K562 (cell line): ENCODE measurements around the gene XYLB. TPM values are rescaled to one million over a fixed set of nuclear protein-coding genes. Genes with fewer than 3 reads are reported as not detected.

Experiments used
- ATAC-seq: fragments of 200-7000 bp; cut with Tn5 transposase; 3 replicates; pipeline ENCODE4 v1.9.1; 2020; ENCODE audit warnings: moderate library complexity
- BruUV-seq: library from RNA; stranded (reverse); fragments of 400-500 nt; replicated peaks from 2 replicates; lab custom pipeline; 2021; lab: Mats Ljungman, UMichigan
- CTCF ChIA-PET: fragments of 300-600 bp; formaldehyde crosslinking; extraction: SDS; loops from one replicate; lab custom pipeline; 2021; ENCODE audit warnings: low intra/inter-chr PET ratio; lab: Yijun Ruan, JAX
- POLR2A ChIA-PET: fragments of 300-600, 350-650 bp; sonication (Branson Sonifier 250); formaldehyde crosslinking; extraction: SDS; loops from one replicate; lab custom pipeline; 2021; ENCODE audit warnings: antibody characterized with exemption, inconsistent platforms; lab: Yijun Ruan, JAX
- DNase-seq, 4 experiments: peaks; one replicate each; pipeline versions ENCODE4 v3.0.0 to v3.0.0-alpha.2; 2011 to 2018; ENCODE audit warnings: low spot score in 3 of 4, mixed read lengths in 3 of 4; ENCODE audit errors: extremely low read depth in 1 of 4
- FAIRE-seq: peaks from 2 replicates; lab custom pipeline; 2011; peaks lifted over from hg19 to GRCh38; lab: Jason Lieb, UNC
- H2AFZ ChIP-seq: 2 replicates; pipeline ENCODE4 v1.6.0; 2011; ENCODE audit warnings: low read depth, low read length, control low read depth, inconsistent platforms
- H3K27ac ChIP-seq: fragments of 200-600 bp; 3 replicates; pipeline ENCODE4 v1.8.0; 2011; ENCODE audit warnings: low read depth, mild to moderate bottlenecking, control low read depth, inconsistent platforms, low read length, moderate library complexity, mixed read lengths; ENCODE audit errors: extremely low read depth
- H3K27me3 ChIP-seq, 2 experiments: fragments of 300-600 bp in 1 of 2; 2 replicates in 1 of 2; 3 replicates in 1 of 2; pipeline versions ENCODE4 v1.6.0 to v1.8.0; 2011; ENCODE audit warnings: inconsistent platforms in 2 of 2, low read length in 2 of 2, mild to moderate bottlenecking in 1 of 2, mixed read lengths in 1 of 2, moderate library complexity in 1 of 2; ENCODE audit not compliant: control insufficient read depth in 2 of 2, insufficient read depth in 2 of 2
- H3K36me3 ChIP-seq: fragments of 300-600 bp; 3 replicates; pipeline ENCODE4 v1.8.0; 2011; ENCODE audit warnings: mild to moderate bottlenecking, low read length, inconsistent platforms; ENCODE audit not compliant: control insufficient read depth, insufficient read depth
- H3K4me1 ChIP-seq, 2 experiments: fragments of 200-600 bp in 1 of 2; replicated peaks in 1 of 2; 2 replicates in 1 of 2; 3 replicates in 1 of 2; pipeline versions ENCODE4 v1.5.1 to v1.8.0; 2011; ENCODE audit warnings: inconsistent platforms in 2 of 2, low read length in 2 of 2, mild to moderate bottlenecking in 1 of 2, mixed read lengths in 1 of 2, moderate library complexity in 1 of 2; ENCODE audit not compliant: control insufficient read depth in 2 of 2, insufficient read depth in 2 of 2
- H3K4me2 ChIP-seq: 2 replicates; pipeline ENCODE4 v1.6.1; 2011; ENCODE audit warnings: low read length, control low read depth, inconsistent platforms, mixed read lengths; ENCODE audit not compliant: insufficient read depth
- H3K4me3 ChIP-seq: fragments of 200-600 bp; sonication (generic), shearing (Covaris generic); 2 replicates; pipeline ENCODE4 v1.5.1; 2016; ENCODE audit warnings: control low read depth, inconsistent platforms
- H3K79me2 ChIP-seq: fragments of 200-600 bp; 3 replicates; pipeline ENCODE4 v1.8.0; 2011; ENCODE audit warnings: low read length, inconsistent platforms; ENCODE audit not compliant: control insufficient read depth, insufficient read depth
- H3K9ac ChIP-seq, 2 experiments: 2 replicates each; pipeline versions ENCODE4 v1.6.0 to v1.6.1; 2011; ENCODE audit warnings: low read depth in 2 of 2, low read length in 2 of 2, control low read depth in 1 of 2, inconsistent platforms in 1 of 2, mild to moderate bottlenecking in 1 of 2, mixed read lengths in 1 of 2; ENCODE audit not compliant: insufficient read depth in 1 of 2
- H3K9me1 ChIP-seq: one replicate; pipeline ENCODE4 v1.6.0; 2011; ENCODE audit warnings: inconsistent platforms, mild to moderate bottlenecking, low read length, moderate library complexity; ENCODE audit not compliant: control insufficient read depth, insufficient read depth
- H3K9me3 ChIP-seq: replicated peaks from 2 replicates; pipeline ENCODE4 v1.5.1; 2011; ENCODE audit warnings: low read depth, low read length, inconsistent platforms; ENCODE audit not compliant: control insufficient read depth, insufficient read depth
- H4K20me1 ChIP-seq: replicated peaks from 2 replicates; pipeline ENCODE4 v1.6.1; 2011; ENCODE audit warnings: low read length, inconsistent platforms, mixed read lengths; ENCODE audit not compliant: control insufficient read depth, insufficient read depth
- HOMEZ ChIP-seq: fragments of 250-450 bp; sonication (Bioruptor Pico); IDR thresholded peaks from 2 replicates; pipeline ENCODE4 v1.4.0; 2020; ENCODE audit warnings: mild to moderate bottlenecking, moderate library complexity
- KDM1A ChIP-seq, 2 experiments: fragments of 450-650 bp; IDR thresholded peaks; 2 replicates each; pipeline ENCODE4 v1.6.1; 2016; ENCODE audit warnings: mild to moderate bottlenecking in 2 of 2
- NKRF ChIP-seq: fragments of 450-650 bp; IDR thresholded peaks from 2 replicates; pipeline ENCODE4 v1.6.1; 2016; ENCODE audit warnings: borderline replicate concordance
- NR2C1 ChIP-seq, 2 experiments: fragments of 450-650 bp; IDR thresholded peaks; 2 replicates each; pipeline ENCODE4 v1.6.1; 2017; ENCODE audit warnings: mild to moderate bottlenecking in 2 of 2, antibody characterized with exemption in 1 of 2, inconsistent platforms in 1 of 2, missing compliant biosample characterization in 1 of 2, missing genetic modification characterization in 1 of 2
- NR2C2 ChIP-seq, 2 experiments: fragments of 200-800 bp in 1 of 2; sonication (Bioruptor generic) in 1 of 2; sonication (generic) in 1 of 2; formaldehyde crosslinking in 1 of 2; IDR thresholded peaks; 2 replicates each; pipeline versions ENCODE4 v1.6.1 to v1.8.0; 2016 to 2022; ENCODE audit warnings: mild to moderate bottlenecking in 1 of 2, missing compliant biosample characterization in 1 of 2, missing genetic modification characterization in 1 of 2, missing genetic modification reagents in 1 of 2
- NRF1 ChIP-seq, 2 experiments: fragments of 450-650 bp; IDR thresholded peaks in 1 of 2; conservative IDR thresholded peaks in 1 of 2; 2 replicates each; pipeline ENCODE4 v1.6.1; 2014; ENCODE audit warnings: mild to moderate bottlenecking in 2 of 2
- PHF21A ChIP-seq: fragments of 450-650 bp; IDR thresholded peaks from 2 replicates; pipeline ENCODE4 v1.6.1; 2017; ENCODE audit warnings: low read depth, borderline replicate concordance
- POLR2A ChIP-seq: fragments of 450-650 bp; conservative IDR thresholded peaks from 2 replicates; pipeline ENCODE4 v1.6.1; 2016
- PTBP1 ChIP-seq: fragments of 200-400 bp; formaldehyde crosslinking; IDR thresholded peaks from 2 replicates; pipeline ENCODE4 v1.6.1; 2017; ENCODE audit warnings: low read depth, low read length
- SAFB2 ChIP-seq: fragments of 200-400 bp; formaldehyde crosslinking; IDR thresholded peaks from 2 replicates; pipeline ENCODE4 v1.6.1; 2018; ENCODE audit warnings: borderline replicate concordance, low read length, low read depth, moderate library complexity; ENCODE audit not compliant: severe bottlenecking
- TGIF2 ChIP-seq: sonication (generic); formaldehyde crosslinking; IDR thresholded peaks from 2 replicates; pipeline ENCODE4 v1.8.1; 2022; ENCODE audit warnings: mild to moderate bottlenecking, missing genetic modification reagents, moderate library complexity
- ZC3H8 ChIP-seq: fragments of 450-650 bp; IDR thresholded peaks from 2 replicates; pipeline ENCODE4 v1.6.1; 2017
- ZNF174 ChIP-seq: fragments of 250-450 bp; sonication (Bioruptor Pico); IDR thresholded peaks from 2 replicates; pipeline ENCODE4 v1.4.0; 2020; ENCODE audit warnings: mild to moderate bottlenecking
- ZNF354B ChIP-seq: fragments of 250-450 bp; sonication (Bioruptor Pico); IDR thresholded peaks from 2 replicates; pipeline ENCODE4 v1.4.0; 2020
- ZNF639 ChIP-seq, 2 experiments: fragments of 200-800 bp in 1 of 2; sonication (Bioruptor generic) in 1 of 2; sonication (generic) in 1 of 2; formaldehyde crosslinking in 1 of 2; IDR thresholded peaks in 1 of 2; conservative IDR thresholded peaks in 1 of 2; 2 replicates each; pipeline versions ENCODE4 v1.5.0 to v1.6.1; 2016 to 2020; ENCODE audit warnings: missing compliant biosample characterization in 1 of 2, missing genetic modification characterization in 1 of 2, missing genetic modification reagents in 1 of 2
- ZNF79 ChIP-seq: fragments of 250-450 bp; sonication (Bioruptor Pico); IDR thresholded peaks from 2 replicates; pipeline ENCODE4 v1.4.0; 2020; ENCODE audit warnings: low read depth, mild to moderate bottlenecking, moderate library complexity
- WGBS: fragments of 100-300 bp; shearing (Covaris generic); methylation state at CpG from one replicate; pipeline ENCODE4 v1.1.6; 2016; ENCODE audit warnings: low coverage, mixed read lengths; ENCODE audit not compliant: insufficient coverage; ENCODE audit errors: missing lambda C conversion rate; 5-methylcytosine and 5-hydroxymethylcytosine counted together
- in situ Hi-C: fragments of 300-500 bp; cut with MboI; formaldehyde crosslinking; loops from 4 replicates; pipeline ENCODE4 v1.15.0; 2018; ENCODE audit warnings: inconsistent platforms, mixed read lengths
- intact Hi-C: fragments of 100-400 bp; cut with micrococcal nuclease; formaldehyde crosslinking; loops from 2 replicates; pipeline ENCODE4 v1.14.2; 2022
- polyA plus RNA-seq, 8 experiments: library from polyadenylated mRNA; depleted of rRNA in 4 of 8; stranded (reverse) in 5 of 8; unstranded in 3 of 8; fragments of >200 nt; fragmentation: Nextera tagmentation in 2 of 8; fragmentation: Illumina TruSeq in 1 of 8; extraction: Ambion mirVana in 2 of 8; extraction: Trizol in 1 of 8; gene quantifications; 2 replicates each; pipeline versions ENCODE4 v1.2.1 to v1.2.3, GENCODE V29; 2011 to 2014; ENCODE audit warnings: inconsistent platforms in 1 of 8, missing spikeins in 1 of 8
- total RNA-seq, 7 experiments: library from RNA; depleted of rRNA in 6 of 7; stranded (reverse); fragments of >200 nt in 6 of 7; fragmentation: Illumina TruSeq in 2 of 7; extraction: Trizol in 2 of 7; gene quantifications; 2 replicates each; pipeline versions ENCODE4 v1.2.1 to v1.2.3, GENCODE V29; 2011 to 2021; ENCODE audit warnings: low replicate concordance in 1 of 7

Gene XYLB
- total and polyA plus RNA-seq, 9 of the 15 experiments (the other 6 are each of a cell fraction or from before 2014, with no cell fraction given): 4.0 to 20.2 (median 13.2) TPM

- intact Hi-C loops: no loop called here
- WGBS: 91% methylated on average over 6 of the region's 6 CpGs
- in situ Hi-C loops: no loop called here
- no peaks in the 10 kb centered on the region for H3K4me1 ChIP-seq
- H3K9ac ChIP-seq: no peak overlapping the region
- H3K36me3 ChIP-seq: peaks cover 82% of the 10 kb centered on the region
- H3K4me2 ChIP-seq: no peak overlapping the region
- no peak overlapping the region for H2AFZ ChIP-seq
- no peak for TF ChIP-seq TGIF2 (CRISPR knock-in tag)
- no peak for TF ChIP-seq NR2C1 (IDR thresholded peaks at IDR 0.05)
- no peak for TF ChIP-seq NR2C1 (tag; IDR thresholded peaks at IDR 0.05)
- no peak for TF ChIP-seq SAFB2
- TF ChIP-seq PTBP1: no peak
- TF ChIP-seq ZNF354B (CRISPR knock-in tag): no peak
- no peak for TF ChIP-seq POLR2A
- TF ChIP-seq PHF21A: no peak
- TF ChIP-seq KDM1A (IDR thresholded peaks at IDR 0.05): no peak
- no peak for TF ChIP-seq NRF1 (conservative IDR thresholded peaks at IDR 0.05 in 1 of 2, IDR thresholded peaks at IDR 0.05 in 1 of 2)
- no peak for TF ChIP-seq NKRF
- no peak for TF ChIP-seq NR2C2 (CRISPR knock-in tag; IDR thresholded peaks at IDR 0.05)
- TF ChIP-seq NR2C2 (tag; IDR thresholded peaks at IDR 0.05): no peak
- no peak for TF ChIP-seq ZNF79 (CRISPR knock-in tag)
- no peak for TF ChIP-seq ZNF174 (CRISPR knock-in tag)
- TF ChIP-seq ZC3H8: no peak
- no peak for TF ChIP-seq HOMEZ (CRISPR knock-in tag)
- TF ChIP-seq ZNF639 (CRISPR knock-in tag; conservative IDR thresholded peaks at IDR 0.05 in 1 of 2, IDR thresholded peaks at IDR 0.05 in 1 of 2): no peak
- no peaks in the 10 kb centered on the region for H3K9me1 ChIP-seq
- H3K4me3 ChIP-seq: no peak overlapping the region
- H3K79me2 ChIP-seq: peaks cover 17% of the 10 kb centered on the region; the same call in 2 of the 3 replicates
- no peak for ATAC-seq
- DNase-seq: no peak
- FAIRE-seq: no peak
- no peaks in the 10 kb centered on the region for H3K27me3 ChIP-seq
- H3K9me3 ChIP-seq: no peaks in the 10 kb centered on the region
- ChIA-PET CTCF (no interaction called here), POLR2A (interaction anchor here (0.6 to 0.8 kb wide), 2 partner anchors 10 to 222 kb away, joined by 3 to 4 read pairs; partner anchors contain the start of gene ACAA1)
- H3K27ac ChIP-seq: no peak overlapping the region
- no TSS peak for BruUV-seq
- H4K20me1 ChIP-seq: no peaks in the 10 kb centered on the region; the same call in 1 of the 2 replicates
These were observed 12.5 kb downstream of the XYLB start for GRCh38 chr3:38359038-38359437.
